K562 (cell line): ENCODE data around the gene PKP1. TPM values are rescaled to one million over a fixed set of nuclear protein-coding genes. Genes with fewer than 3 reads are reported as not detected.
A peak's percentile ranks its signal among the peaks of the same experiment; 100 is the strongest.

Experiments used
- ADNP ChIP-seq: fragments of 200-800 bp; sonication (Bioruptor generic); IDR thresholded peaks from 2 replicates; pipeline ENCODE4 v1.6.1; 2016; ENCODE audit warnings: missing genetic modification characterization, missing compliant biosample characterization
- BCOR ChIP-seq: fragments of 450-650 bp; IDR thresholded peaks from 2 replicates; pipeline ENCODE4 v1.6.1; 2016
- CEBPB ChIP-seq: fragments of 450-650 bp; IDR thresholded peaks from 2 replicates; pipeline ENCODE4 v1.6.1; 2016; ENCODE audit warnings: missing genetic modification characterization, missing compliant biosample characterization
- ETS2 ChIP-seq: IDR thresholded peaks from 2 replicates; pipeline ENCODE4 v1.6.1; 2016; ENCODE audit warnings: borderline replicate concordance, missing genetic modification characterization, mild to moderate bottlenecking, moderate library complexity, missing compliant biosample characterization; ENCODE audit not compliant: poor library complexity, severe bottlenecking
- FOSL1 ChIP-seq: fragments of 200-800 bp; sonication (Bioruptor generic); conservative IDR thresholded peaks from 2 replicates; pipeline ENCODE4 v1.6.1; 2016; ENCODE audit warnings: missing genetic modification characterization, missing compliant biosample characterization
- HNRNPK ChIP-seq: fragments of 200-400 bp; formaldehyde crosslinking; IDR thresholded peaks from one replicate; pipeline ENCODE4 v1.6.1; 2018; ENCODE audit warnings: mild to moderate bottlenecking, low read depth, low read length; ENCODE audit not compliant: poor library complexity, severe bottlenecking
- KDM1A ChIP-seq, 2 experiments: fragments of 450-650 bp; IDR thresholded peaks; 2 replicates each; pipeline ENCODE4 v1.6.1; 2016; ENCODE audit warnings: mild to moderate bottlenecking in 2 of 2
- PTBP1 ChIP-seq: fragments of 200-400 bp; formaldehyde crosslinking; IDR thresholded peaks from 2 replicates; pipeline ENCODE4 v1.6.1; 2017; ENCODE audit warnings: low read depth, low read length
- RBM25 ChIP-seq: fragments of 200-400 bp; formaldehyde crosslinking; IDR thresholded peaks from 2 replicates; pipeline ENCODE4 v1.6.1; 2018; ENCODE audit warnings: low read length, low read depth, moderate library complexity; ENCODE audit not compliant: severe bottlenecking
- SMARCC2 ChIP-seq: fragments of 450-650 bp; IDR thresholded peaks from 2 replicates; pipeline ENCODE4 v1.6.1; 2017; ENCODE audit warnings: antibody characterized with exemption, moderate library complexity, mild to moderate bottlenecking, low read depth
- SOX6 ChIP-seq: fragments of 450-650 bp; IDR thresholded peaks from 2 replicates; pipeline ENCODE4 v1.6.1; 2014; ENCODE audit warnings: mild to moderate bottlenecking
- TAL1 ChIP-seq: fragments of 450-650 bp; IDR thresholded peaks from 2 replicates; pipeline ENCODE4 v1.6.1; 2016; ENCODE audit warnings: mild to moderate bottlenecking
- ZNF134 ChIP-seq: fragments of 250-450 bp; sonication (Bioruptor Pico); conservative IDR thresholded peaks from 2 replicates; pipeline ENCODE4 v1.4.0; 2020
- polyA plus RNA-seq, 8 experiments: library from polyadenylated mRNA; depleted of rRNA in 4 of 8; stranded (reverse) in 5 of 8; unstranded in 3 of 8; fragments of >200 nt; fragmentation: Nextera tagmentation in 2 of 8; fragmentation: Illumina TruSeq in 1 of 8; extraction: Ambion mirVana in 2 of 8; extraction: Trizol in 1 of 8; gene quantifications; 2 replicates each; pipeline versions ENCODE4 v1.2.1 to v1.2.3, GENCODE V29; 2011 to 2014; ENCODE audit warnings: inconsistent platforms in 1 of 8, missing spikeins in 1 of 8
- total RNA-seq, 7 experiments: library from RNA; depleted of rRNA in 6 of 7; stranded (reverse); fragments of >200 nt in 6 of 7; fragmentation: Illumina TruSeq in 2 of 7; extraction: Trizol in 2 of 7; gene quantifications; 2 replicates each; pipeline versions ENCODE4 v1.2.1 to v1.2.3, GENCODE V29; 2011 to 2021; ENCODE audit warnings: low replicate concordance in 1 of 7
- TF ChIP-seq, protein P1 (sequence below): sonication (generic); formaldehyde crosslinking; IDR thresholded peaks from 2 replicates; pipeline ENCODE4 v1.8.0; 2022; ENCODE audit warnings: missing genetic modification reagents, mild to moderate bottlenecking, borderline replicate concordance
- TF ChIP-seq, protein P2 (sequence below): fragments of 450-650 bp; IDR thresholded peaks from 2 replicates; pipeline ENCODE4 v1.6.1; 2016
- TF ChIP-seq, protein P3 (sequence below): fragments of 250-450 bp; sonication (Bioruptor Pico); IDR thresholded peaks from 2 replicates; pipeline ENCODE4 v1.9.0; 2021; ENCODE audit warnings: mild to moderate bottlenecking, inconsistent platforms
- TF ChIP-seq, protein P4 (sequence below): sonication (generic); formaldehyde crosslinking; IDR thresholded peaks from 2 replicates; pipeline ENCODE4 v1.8.0; 2022; ENCODE audit warnings: missing genetic modification reagents, mild to moderate bottlenecking, moderate library complexity, borderline replicate concordance
- TF ChIP-seq, protein P5 (sequence below), 2 experiments: IDR thresholded peaks; 2 replicates each; pipeline ENCODE4 v1.6.1; 2011; ENCODE audit warnings: borderline replicate concordance in 1 of 2, control low read depth in 1 of 2, low read depth in 1 of 2, low read length in 1 of 2, mild to moderate bottlenecking in 1 of 2, mixed read lengths in 1 of 2, moderate library complexity in 1 of 2; ENCODE audit not compliant: insufficient read depth in 1 of 2, insufficient read length in 1 of 2, poor library complexity in 1 of 2, severe bottlenecking in 1 of 2; ENCODE audit errors: extremely low read depth in 1 of 2

The PKP1 gene
- total and polyA plus RNA-seq, 9 of the 15 experiments (the other 6 are each of a cell fraction or from before 2014, with no cell fraction given) = not detected

DNA sequence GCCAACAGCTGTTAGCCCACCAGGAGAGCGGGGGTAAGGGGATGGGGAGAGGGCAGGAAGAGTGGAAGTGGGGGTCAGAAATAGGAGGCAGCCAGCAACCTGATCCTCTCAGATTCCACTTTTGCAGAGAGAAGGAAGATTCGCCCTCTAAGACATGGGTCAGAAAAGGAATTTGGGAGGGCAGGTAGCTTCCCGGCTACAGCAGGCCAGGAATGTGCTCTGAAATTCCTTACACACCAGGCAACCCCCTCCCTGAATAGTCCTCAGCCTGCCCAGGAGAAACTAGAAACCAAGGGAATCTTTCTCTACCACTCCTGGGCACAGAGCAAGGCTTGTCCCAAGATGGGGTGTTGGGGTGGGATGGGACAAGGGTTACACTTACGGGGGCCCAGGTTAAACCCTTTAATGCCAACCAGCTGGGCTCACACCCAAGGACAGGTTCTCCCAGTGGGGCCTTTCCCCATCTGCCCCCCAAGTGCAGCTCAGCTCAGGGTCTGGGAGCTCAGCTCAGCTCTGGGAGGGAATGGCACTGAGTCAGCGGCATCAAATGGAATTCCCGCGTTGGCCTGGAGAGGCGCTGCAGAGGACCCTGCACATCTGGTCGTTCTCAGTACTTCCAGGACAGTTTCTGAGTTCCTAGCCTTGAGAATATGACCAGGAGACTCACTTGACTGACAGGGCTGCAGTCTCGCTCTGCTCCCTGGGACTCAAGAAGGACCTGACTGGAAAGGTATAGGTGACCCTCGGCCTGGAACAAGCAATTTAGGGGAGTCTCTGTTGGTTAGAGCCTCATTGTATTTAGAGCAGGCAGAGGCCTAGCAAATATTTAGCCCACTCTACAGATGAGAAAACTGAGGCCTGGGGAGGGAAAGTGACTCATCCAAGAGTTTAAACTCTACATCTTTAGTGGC, 93.4 kb downstream of the PKP1 start (continued):
- TF ChIP-seq ADNP (tag) = peak; percentile 49; the same call in 1 of the 2 replicates
- no peak for TF ChIP-seq SOX6
- no peak for TF ChIP-seq ETS2 (tag)
- TF ChIP-seq, protein P1, sequence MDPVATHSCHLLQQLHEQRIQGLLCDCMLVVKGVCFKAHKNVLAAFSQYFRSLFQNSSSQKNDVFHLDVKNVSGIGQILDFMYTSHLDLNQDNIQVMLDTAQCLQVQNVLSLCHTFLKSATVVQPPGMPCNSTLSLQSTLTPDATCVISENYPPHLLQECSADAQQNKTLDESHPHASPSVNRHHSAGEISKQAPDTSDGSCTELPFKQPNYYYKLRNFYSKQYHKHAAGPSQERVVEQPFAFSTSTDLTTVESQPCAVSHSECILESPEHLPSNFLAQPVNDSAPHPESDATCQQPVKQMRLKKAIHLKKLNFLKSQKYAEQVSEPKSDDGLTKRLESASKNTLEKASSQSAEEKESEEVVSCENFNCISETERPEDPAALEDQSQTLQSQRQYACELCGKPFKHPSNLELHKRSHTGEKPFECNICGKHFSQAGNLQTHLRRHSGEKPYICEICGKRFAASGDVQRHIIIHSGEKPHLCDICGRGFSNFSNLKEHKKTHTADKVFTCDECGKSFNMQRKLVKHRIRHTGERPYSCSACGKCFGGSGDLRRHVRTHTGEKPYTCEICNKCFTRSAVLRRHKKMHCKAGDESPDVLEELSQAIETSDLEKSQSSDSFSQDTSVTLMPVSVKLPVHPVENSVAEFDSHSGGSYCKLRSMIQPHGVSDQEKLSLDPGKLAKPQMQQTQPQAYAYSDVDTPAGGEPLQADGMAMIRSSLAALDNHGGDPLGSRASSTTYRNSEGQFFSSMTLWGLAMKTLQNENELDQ (CRISPR knock-in tag) = no peak
- TF ChIP-seq HNRNPK = no peak
- TF ChIP-seq ZNF134 (CRISPR knock-in tag) = no peak
- peak; percentile 81; the same call in 1 of the 2 replicates for TF ChIP-seq BCOR
- no peak for TF ChIP-seq TAL1
- 0 out of 2 replicates have a peak, but pooled peaks have one; percentile 29 for TF ChIP-seq PTBP1
- TF ChIP-seq, protein P2, sequence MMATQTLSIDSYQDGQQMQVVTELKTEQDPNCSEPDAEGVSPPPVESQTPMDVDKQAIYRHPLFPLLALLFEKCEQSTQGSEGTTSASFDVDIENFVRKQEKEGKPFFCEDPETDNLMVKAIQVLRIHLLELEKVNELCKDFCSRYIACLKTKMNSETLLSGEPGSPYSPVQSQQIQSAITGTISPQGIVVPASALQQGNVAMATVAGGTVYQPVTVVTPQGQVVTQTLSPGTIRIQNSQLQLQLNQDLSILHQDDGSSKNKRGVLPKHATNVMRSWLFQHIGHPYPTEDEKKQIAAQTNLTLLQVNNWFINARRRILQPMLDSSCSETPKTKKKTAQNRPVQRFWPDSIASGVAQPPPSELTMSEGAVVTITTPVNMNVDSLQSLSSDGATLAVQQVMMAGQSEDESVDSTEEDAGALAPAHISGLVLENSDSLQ = peak; percentile 85
- no peak for TF ChIP-seq SMARCC2
- no peak for TF ChIP-seq CEBPB
- 0 out of 2 replicates have a peak, but pooled peaks have one; percentile 20 for TF ChIP-seq FOSL1 (tag)
- peak in 1 of 2 experiments; percentile 24; a peak in 1 of 4 replicates for TF ChIP-seq KDM1A (IDR thresholded peaks at IDR 0.05)
- peak; percentile 90 for TF ChIP-seq RBM25
- TF ChIP-seq, protein P3, sequence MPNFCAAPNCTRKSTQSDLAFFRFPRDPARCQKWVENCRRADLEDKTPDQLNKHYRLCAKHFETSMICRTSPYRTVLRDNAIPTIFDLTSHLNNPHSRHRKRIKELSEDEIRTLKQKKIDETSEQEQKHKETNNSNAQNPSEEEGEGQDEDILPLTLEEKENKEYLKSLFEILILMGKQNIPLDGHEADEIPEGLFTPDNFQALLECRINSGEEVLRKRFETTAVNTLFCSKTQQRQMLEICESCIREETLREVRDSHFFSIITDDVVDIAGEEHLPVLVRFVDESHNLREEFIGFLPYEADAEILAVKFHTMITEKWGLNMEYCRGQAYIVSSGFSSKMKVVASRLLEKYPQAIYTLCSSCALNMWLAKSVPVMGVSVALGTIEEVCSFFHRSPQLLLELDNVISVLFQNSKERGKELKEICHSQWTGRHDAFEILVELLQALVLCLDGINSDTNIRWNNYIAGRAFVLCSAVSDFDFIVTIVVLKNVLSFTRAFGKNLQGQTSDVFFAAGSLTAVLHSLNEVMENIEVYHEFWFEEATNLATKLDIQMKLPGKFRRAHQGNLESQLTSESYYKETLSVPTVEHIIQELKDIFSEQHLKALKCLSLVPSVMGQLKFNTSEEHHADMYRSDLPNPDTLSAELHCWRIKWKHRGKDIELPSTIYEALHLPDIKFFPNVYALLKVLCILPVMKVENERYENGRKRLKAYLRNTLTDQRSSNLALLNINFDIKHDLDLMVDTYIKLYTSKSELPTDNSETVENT (CRISPR knock-in tag) = no peak
- TF ChIP-seq, protein P4, sequence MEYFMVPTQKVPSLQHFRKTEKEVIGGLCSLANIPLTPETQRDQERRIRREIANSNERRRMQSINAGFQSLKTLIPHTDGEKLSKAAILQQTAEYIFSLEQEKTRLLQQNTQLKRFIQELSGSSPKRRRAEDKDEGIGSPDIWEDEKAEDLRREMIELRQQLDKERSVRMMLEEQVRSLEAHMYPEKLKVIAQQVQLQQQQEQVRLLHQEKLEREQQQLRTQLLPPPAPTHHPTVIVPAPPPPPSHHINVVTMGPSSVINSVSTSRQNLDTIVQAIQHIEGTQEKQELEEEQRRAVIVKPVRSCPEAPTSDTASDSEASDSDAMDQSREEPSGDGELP (CRISPR knock-in tag) = peak; percentile 42; the same call in 1 of the 2 replicates
- TF ChIP-seq, protein P5, sequence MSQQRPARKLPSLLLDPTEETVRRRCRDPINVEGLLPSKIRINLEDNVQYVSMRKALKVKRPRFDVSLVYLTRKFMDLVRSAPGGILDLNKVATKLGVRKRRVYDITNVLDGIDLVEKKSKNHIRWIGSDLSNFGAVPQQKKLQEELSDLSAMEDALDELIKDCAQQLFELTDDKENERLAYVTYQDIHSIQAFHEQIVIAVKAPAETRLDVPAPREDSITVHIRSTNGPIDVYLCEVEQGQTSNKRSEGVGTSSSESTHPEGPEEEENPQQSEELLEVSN (IDR thresholded peaks at IDR 0.05; ENCODE audit: borderline replicate concordance in 1 of 2, extremely low read depth in 1 of 2, insufficient read depth in 1 of 2, insufficient read length in 1 of 2, low read depth in 1 of 2, low read length in 1 of 2, poor library complexity in 1 of 2, severe bottlenecking in 1 of 2) = no peak
